ENCODE results near the gene STPG4.
A peak's percentile ranks its signal among the peaks of the same experiment; 100 is the strongest.

STPG4 gene

DNA sequence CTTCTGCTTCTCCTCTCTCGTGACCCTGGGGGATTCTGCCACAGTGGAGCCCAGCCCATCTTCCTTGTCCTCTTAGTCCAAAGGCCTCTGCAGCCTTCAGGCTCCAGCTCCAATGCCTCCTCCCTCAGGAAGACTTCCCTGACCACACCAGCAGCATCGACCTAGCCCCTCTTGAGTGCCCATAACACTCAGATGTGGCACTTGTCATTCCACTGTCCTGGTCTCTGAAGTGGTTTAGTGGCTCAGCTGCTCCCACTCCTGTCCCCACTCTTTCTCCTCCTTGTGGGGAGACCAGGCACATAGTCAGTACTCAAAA, 97.5 kb downstream of the STPG4 start:
- in situ Hi-C loops (cut with MboI; ENCODE audit: low pct_unique_long_range_greater_than_20kb, low sequenced_read_pairs, unreplicated experiment): no loop called here
- DNase-seq (ENCODE audit: low spot score): no peak
- TF ChIP-seq CTCF (IDR thresholded peaks at IDR 0.05; ENCODE audit: extremely low read depth, insufficient read depth, missing control alignments): no peak

DNA sequence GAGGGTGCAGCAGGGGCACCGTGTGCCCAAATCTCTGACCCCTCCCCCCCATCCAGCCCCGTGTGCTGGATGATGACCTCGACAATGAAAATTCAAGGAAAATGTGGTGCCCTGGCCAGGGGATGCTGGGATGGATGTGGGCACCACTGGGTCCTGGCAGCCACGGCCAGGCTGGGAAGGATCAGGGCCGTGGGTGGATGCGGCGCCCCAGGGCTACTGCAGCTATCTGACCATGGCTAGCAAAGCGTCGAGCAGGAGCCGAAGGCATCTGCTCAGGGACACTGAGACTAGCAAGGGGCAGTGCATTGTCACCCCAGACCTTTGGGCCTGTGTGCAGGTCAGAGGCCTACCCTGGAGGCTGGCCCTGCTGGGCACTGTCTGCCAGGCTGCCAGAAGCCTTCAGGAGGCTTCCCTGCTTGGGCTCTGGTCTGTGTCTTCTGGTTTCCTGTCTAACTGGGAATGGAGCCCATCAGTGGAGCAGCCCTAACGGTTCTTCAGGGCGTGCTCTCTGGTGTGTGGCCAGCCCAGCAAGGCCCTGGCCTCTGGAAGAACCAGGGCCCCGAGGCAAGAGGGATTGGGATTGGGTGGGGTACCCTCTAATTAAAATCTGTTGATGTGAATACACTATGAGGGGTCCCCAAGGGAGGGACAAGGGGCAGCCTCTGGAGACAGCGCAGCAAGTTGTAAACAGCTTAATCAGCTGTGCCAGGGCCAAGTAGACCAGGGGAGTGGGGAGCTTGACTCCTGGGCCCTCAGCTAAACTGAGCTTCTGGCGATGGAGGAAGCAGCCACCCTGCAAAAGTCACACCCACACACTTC, 98.0 kb downstream of the STPG4 start:
- peak; percentile 56 for DNase-seq (ENCODE audit: low spot score)
- in situ Hi-C loops (cut with MboI; ENCODE audit: low pct_unique_long_range_greater_than_20kb, low sequenced_read_pairs, unreplicated experiment): no loop called here

DNA sequence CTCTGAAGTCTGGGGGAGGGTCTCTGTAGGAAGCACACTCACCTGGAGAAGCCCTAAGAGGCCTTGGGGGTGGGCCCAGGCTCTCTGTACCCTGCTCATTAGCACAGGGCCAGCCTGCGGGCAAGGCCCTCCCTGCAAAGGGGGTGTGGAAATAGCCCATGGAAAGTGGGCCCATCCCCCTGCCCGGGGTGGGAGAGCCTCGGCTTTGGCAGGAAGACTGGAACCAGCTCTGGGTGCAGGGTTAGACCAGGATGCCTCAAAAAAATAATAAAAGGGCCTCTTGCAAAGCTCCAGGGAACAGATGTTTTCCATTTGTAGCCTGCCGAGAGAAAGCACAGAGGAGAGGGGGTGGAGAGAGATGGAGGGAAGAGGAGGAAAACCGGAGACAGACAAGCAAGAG, 98.7 kb downstream of the STPG4 start:
- TF ChIP-seq CTCF (IDR thresholded peaks at IDR 0.05; ENCODE audit: extremely low read depth, insufficient read depth, missing control alignments): no peak
- in situ Hi-C loops (cut with MboI; ENCODE audit: low pct_unique_long_range_greater_than_20kb, low sequenced_read_pairs, unreplicated experiment): no loop called here
- DNase-seq (ENCODE audit: low spot score): no peak

More for the DNA sequence above, 98.0 kb downstream of the STPG4 start:
- no peak for TF ChIP-seq CTCF (IDR thresholded peaks at IDR 0.05; ENCODE audit: extremely low read depth, insufficient read depth, missing control alignments)

GRCh38 chr2:47054868-47055267, 100.2 kb downstream of the STPG4 start:
- in situ Hi-C loops (cut with MboI; ENCODE audit: low pct_unique_long_range_greater_than_20kb, low sequenced_read_pairs, unreplicated experiment): no loop called here
- TF ChIP-seq CTCF (IDR thresholded peaks at IDR 0.05; ENCODE audit: extremely low read depth, insufficient read depth, missing control alignments): no peak
- DNase-seq (ENCODE audit: low spot score): no peak

DNA sequence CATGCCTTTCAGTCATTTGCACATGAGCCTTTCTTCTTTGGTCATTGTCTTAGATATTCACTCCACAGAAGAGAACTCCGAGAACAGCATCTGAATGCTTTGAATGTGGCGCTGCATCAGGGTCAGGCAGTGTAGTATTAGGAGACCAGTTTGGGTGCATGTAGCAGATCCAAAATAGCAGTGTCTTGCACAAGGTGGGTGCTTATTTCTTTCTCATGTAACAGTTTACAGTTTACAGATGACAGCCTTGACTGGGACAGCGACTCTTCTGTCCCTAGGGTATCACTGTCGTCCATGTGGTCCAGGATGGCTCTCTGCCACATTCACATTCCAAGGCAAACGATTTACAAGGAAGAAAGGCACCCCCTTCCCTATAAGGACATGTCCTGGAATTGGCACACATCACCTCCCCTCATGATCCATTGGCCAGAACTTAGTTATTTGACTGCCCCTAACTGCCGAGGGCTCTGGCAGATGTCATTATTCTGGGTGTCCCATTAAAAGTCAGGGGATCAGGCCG, 101.0 kb downstream of the STPG4 start:
- in situ Hi-C loops (cut with MboI; ENCODE audit: low pct_unique_long_range_greater_than_20kb, low sequenced_read_pairs, unreplicated experiment): no loop called here
- no peak for TF ChIP-seq CTCF (IDR thresholded peaks at IDR 0.05; ENCODE audit: extremely low read depth, insufficient read depth, missing control alignments)
- DNase-seq (ENCODE audit: low spot score): no peak

- in situ Hi-C loops (cut with MboI; ENCODE audit: low pct_unique_long_range_greater_than_20kb, low sequenced_read_pairs, unreplicated experiment): no loop called here
These were observed 102.3 kb downstream of the STPG4 start for GRCh38 chr2:47052847-47053246.

More at GRCh38 chr2:47052847-47053246, 102.3 kb downstream of the STPG4 start:
- TF ChIP-seq CTCF (IDR thresholded peaks at IDR 0.05; ENCODE audit: extremely low read depth, insufficient read depth, missing control alignments): no peak
- no peak for DNase-seq (ENCODE audit: low spot score)
